ENCODE measurements around the gene FBRS.
A peak's percentile ranks its signal among the peaks of the same experiment; 100 is the strongest.
"Not testable (repeated sequence)": the region's sequence is repeated elsewhere in the genome, so short reads cannot be mapped to it uniquely, and the experiment has no call there.

FBRS gene

GRCh38 chr16:30628628-30629540 lies 29.3 kb upstream of the FBRS start:
- TF ChIP-seq, protein P1, sequence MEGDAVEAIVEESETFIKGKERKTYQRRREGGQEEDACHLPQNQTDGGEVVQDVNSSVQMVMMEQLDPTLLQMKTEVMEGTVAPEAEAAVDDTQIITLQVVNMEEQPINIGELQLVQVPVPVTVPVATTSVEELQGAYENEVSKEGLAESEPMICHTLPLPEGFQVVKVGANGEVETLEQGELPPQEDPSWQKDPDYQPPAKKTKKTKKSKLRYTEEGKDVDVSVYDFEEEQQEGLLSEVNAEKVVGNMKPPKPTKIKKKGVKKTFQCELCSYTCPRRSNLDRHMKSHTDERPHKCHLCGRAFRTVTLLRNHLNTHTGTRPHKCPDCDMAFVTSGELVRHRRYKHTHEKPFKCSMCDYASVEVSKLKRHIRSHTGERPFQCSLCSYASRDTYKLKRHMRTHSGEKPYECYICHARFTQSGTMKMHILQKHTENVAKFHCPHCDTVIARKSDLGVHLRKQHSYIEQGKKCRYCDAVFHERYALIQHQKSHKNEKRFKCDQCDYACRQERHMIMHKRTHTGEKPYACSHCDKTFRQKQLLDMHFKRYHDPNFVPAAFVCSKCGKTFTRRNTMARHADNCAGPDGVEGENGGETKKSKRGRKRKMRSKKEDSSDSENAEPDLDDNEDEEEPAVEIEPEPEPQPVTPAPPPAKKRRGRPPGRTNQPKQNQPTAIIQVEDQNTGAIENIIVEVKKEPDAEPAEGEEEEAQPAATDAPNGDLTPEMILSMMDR (IDR thresholded peaks at IDR 0.05; ENCODE audit: extremely low read depth, insufficient read depth, missing control alignments) = peak; percentile 83
- peak; percentile 75 for DNase-seq (ENCODE audit: low spot score)

GRCh38 chr16:30632454-30632853 lies 25.8 kb upstream of the FBRS start:
- in situ Hi-C loops (cut with MboI; ENCODE audit: low pct_unique_long_range_greater_than_20kb, low sequenced_read_pairs, unreplicated experiment) = loop anchor here (25.0 kb wide), 1 partner anchor 95 kb away; the partner anchor contains the start of genes ZNF747 and ZNF768

More at GRCh38 chr16:30628628-30629540, 29.3 kb upstream of the FBRS start:
- in situ Hi-C loops (cut with MboI; ENCODE audit: low pct_unique_long_range_greater_than_20kb, low sequenced_read_pairs, unreplicated experiment) = loop anchor here (25.0 kb wide), 1 partner anchor 92 kb away; the partner anchor contains the start of genes ZNF747 and ZNF768

GRCh38 chr16:30633526-30633925 lies 24.7 kb upstream of the FBRS start:
- no peak for DNase-seq (ENCODE audit: low spot score)
- in situ Hi-C loops (cut with MboI; ENCODE audit: low pct_unique_long_range_greater_than_20kb, low sequenced_read_pairs, unreplicated experiment) = loop anchor here (25.0 kb wide), 1 partner anchor 96 kb away; the partner anchor contains the start of genes ZNF747 and ZNF768
- TF ChIP-seq, protein P1 (IDR thresholded peaks at IDR 0.05; ENCODE audit: extremely low read depth, insufficient read depth, missing control alignments) = no peak

More at GRCh38 chr16:30632454-30632853, 25.8 kb upstream of the FBRS start:
- DNase-seq (ENCODE audit: low spot score) = not testable (repeated sequence)

GRCh38 chr16:30636599-30636998 lies 21.6 kb upstream of the FBRS start:
- TF ChIP-seq, protein P1 (IDR thresholded peaks at IDR 0.05; ENCODE audit: extremely low read depth, insufficient read depth, missing control alignments) = no peak
- in situ Hi-C loops (cut with MboI; ENCODE audit: low pct_unique_long_range_greater_than_20kb, low sequenced_read_pairs, unreplicated experiment) = loop anchor here (25.0 kb wide), 1 partner anchor 99 kb away; the partner anchor contains the start of genes ZNF747 and ZNF768
- DNase-seq (ENCODE audit: low spot score) = no peak

GRCh38 chr16:30637139-30637538 lies 21.1 kb upstream of the FBRS start:
- DNase-seq (ENCODE audit: low spot score) = not testable (repeated sequence)
- in situ Hi-C loops (cut with MboI; ENCODE audit: low pct_unique_long_range_greater_than_20kb, low sequenced_read_pairs, unreplicated experiment) = loop anchor here (25.0 kb wide), 1 partner anchor 100 kb away; the partner anchor contains the start of genes ZNF747 and ZNF768

DNA sequence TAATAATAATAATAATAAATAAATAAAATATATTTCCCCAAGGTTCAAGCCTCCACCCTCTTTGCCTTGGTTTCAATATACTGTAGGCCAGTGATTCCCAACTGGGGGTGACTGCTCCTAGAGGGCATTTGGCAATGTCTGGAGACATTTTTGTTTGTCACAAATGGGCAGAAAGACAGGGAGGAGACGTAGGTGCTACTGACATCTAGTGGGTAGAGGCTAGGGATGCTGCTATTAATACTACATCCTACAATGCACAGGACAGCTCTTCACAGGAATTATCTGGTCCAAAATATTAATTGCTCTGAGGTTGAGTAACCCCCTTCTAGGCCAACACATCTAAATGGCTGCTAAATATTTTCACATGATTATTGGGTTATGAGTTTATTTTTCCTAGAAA lies 20.3 kb upstream of the FBRS start:
- in situ Hi-C loops (cut with MboI; ENCODE audit: low pct_unique_long_range_greater_than_20kb, low sequenced_read_pairs, unreplicated experiment) = loop anchor here (25.0 kb wide), 1 partner anchor 101 kb away; the partner anchor contains the start of genes ZNF747 and ZNF768
- DNase-seq (ENCODE audit: low spot score) = no peak
- TF ChIP-seq, protein P1 (IDR thresholded peaks at IDR 0.05; ENCODE audit: extremely low read depth, insufficient read depth, missing control alignments) = peak; percentile 54

DNA sequence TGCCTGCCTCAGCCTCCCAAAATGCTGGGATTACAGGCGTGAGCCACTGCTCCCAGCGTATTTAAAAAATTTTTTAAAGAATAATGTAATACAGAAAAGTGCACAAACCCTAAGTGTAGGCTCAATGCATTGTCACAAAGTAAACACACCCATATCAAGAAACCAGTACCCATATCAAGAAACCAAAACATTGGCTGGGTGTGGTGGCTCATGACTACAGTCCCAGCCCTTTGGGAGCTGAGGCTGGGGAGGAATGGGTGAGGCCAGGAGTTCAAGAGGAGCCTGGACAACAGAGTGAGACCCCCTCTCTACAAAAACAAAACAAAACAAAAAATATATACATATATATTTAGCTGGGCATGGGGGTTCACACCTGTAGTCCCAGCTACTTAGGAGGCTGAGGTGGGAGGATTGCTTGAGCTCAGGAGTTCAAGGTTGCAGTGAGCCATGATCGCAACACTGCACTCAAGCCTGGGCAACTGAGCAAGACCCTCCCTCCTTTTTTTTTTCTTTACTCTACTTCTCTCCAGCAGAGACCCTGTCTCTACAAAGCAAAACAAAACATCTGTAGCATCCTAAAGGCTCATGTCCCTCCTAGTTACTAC lies 16.8 kb upstream of the FBRS start:
- no peak for DNase-seq (ENCODE audit: low spot score)
- TF ChIP-seq, protein P1 (IDR thresholded peaks at IDR 0.05; ENCODE audit: extremely low read depth, insufficient read depth, missing control alignments) = no peak
- in situ Hi-C loops (cut with MboI; ENCODE audit: low pct_unique_long_range_greater_than_20kb, low sequenced_read_pairs, unreplicated experiment) = loop anchor here (25.0 kb wide), 1 partner anchor 104 kb away; the partner anchor contains the start of genes ZNF747 and ZNF768

Data from GM13977 (cell line).